Measurements from ENCODE around the gene CCDC196.

DNA sequence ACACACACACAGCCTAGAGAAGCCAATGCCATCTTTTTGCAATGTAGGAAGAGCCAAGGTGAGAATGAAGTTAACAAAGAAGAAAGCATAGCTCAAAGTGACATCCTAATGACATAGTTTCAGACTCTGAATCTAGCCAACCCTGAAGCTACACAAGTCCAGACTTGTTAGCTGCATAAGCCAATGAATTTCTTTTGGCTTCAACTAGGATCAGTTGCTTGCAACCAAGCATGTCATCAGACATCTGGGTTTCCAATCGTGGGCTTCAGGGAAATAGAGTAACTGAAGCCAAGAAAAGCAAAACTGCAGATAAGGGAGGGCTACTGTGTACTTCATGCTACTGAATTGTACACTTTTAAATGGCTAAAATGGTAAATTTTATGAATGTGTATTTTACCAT is 17.4 kb downstream of the CCDC196 start:
- TF ChIP-seq POLR2AphosphoS5 (IDR thresholded peaks at IDR 0.05; ENCODE audit: low read depth, low read length) (no peak), POLR2A (IDR thresholded peaks at IDR 0.05; ENCODE audit: low read depth, low read length) (no peak), TAF1 (IDR thresholded peaks at IDR 0.05; ENCODE audit: borderline replicate concordance, low read depth, low read length) (no peak)

Data from GM12892 (cell line).